Measurements from ENCODE around the gene AKAP12. TPM values are rescaled to one million over a fixed set of nuclear protein-coding genes. Genes with fewer than 3 reads are reported as not detected.
"Not testable (repeated sequence)": the region's sequence is repeated elsewhere in the genome, so short reads cannot be mapped to it uniquely, and the experiment has no call there.

AKAP12 gene
- polyA plus RNA-seq, 2 of the 4 experiments (the other 2 are of a cell fraction) = 32.1 to 192 TPM

DNA sequence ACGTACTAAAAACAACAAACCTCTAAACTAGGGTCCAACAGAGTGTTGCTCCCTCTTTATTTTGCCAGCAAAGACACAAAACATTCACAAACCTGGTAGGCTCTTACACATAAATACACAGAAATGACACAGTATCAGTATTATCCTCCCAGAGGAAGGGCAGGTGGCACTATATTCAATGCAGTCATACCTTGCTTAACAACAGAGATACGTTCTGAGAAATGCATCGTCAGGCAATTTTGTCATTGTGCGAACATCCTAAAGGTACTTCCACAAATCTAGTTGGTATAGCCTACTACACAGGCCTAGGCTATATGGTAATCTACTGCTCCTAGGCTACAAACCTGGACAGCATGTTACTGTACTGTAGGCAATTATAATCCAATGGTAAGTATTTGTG, 142.0 kb downstream of the AKAP12 start:
- FAIRE-seq = no peak
- TF ChIP-seq ZSCAN20 (CRISPR knock-in tag; IDR thresholded peaks at IDR 0.05) = no peak
- TF ChIP-seq MAFK (IDR thresholded peaks at IDR 0.05; ENCODE audit: partially characterized antibody) = peak; percentile 29
- Histone ChIP-seq H3K4me2 (no peak overlapping the region), H3K4me1 (no peaks in the 10 kb centered on the region), H3K27ac (no peak overlapping the region), H3K9me3 (no peaks in the 10 kb centered on the region), H3K4me3 (no peak overlapping the region)
- ATAC-seq = no peak
- ChIA-PET CTCF (no interaction called here), POLR2A (no interaction called here)
- 90% methylated on average over 4 of the region's 4 CpGs for WGBS (ENCODE audit: missing lambda C conversion rate)
- DNase-seq (ENCODE audit: low read depth in 1 of 2, low spot score in 1 of 2) = no peak

DNA sequence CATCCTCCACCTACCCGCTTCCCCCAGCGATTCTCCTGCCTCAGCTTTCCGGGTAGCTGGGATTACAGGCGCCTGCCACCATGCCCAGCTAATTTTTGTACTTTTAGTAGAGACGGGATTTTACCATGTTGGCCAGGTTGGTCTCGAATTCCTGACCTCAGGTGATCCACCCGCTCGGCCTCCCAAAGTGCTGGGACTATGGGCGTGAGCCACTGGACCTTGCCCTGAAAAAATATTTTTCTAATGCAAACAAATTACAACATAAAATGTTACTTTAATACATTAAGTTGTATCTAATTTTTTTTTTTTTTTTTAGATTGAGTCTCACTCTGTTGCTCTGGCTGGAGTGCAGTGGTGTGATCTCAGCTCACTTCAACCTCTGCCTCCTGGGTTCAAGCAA, 142.9 kb downstream of the AKAP12 start:
- FAIRE-seq; H3K9me3 ChIP-seq; ATAC-seq; DNase-seq (ENCODE audit: low read depth in 1 of 2, low spot score in 1 of 2); POLR2A ChIA-PET; H3K4me1 ChIP-seq; H3K27ac ChIP-seq; H3K4me2 ChIP-seq; H3K4me3 ChIP-seq: not testable (repeated sequence)
- WGBS (ENCODE audit: missing lambda C conversion rate) = 98% methylated on average over 9 of the region's 9 CpGs
- CTCF ChIA-PET = interaction anchor here (1.4 kb wide), 1 partner anchor 13 kb away, joined by 4 read pairs; no protein-coding TSS in a partner anchor

- ATAC-seq = no peak
- ChIA-PET POLR2A (no interaction called here), CTCF (interaction anchor here (1.4 kb wide), 1 partner anchor 14 kb away, joined by 4 read pairs; no protein-coding TSS in a partner anchor)
- Histone ChIP-seq H3K4me2 (no peak overlapping the region), H3K4me1 (peaks cover 18% of the 10 kb centered on the region; the same call in 2 of the 3 replicates), H3K27ac (no peak overlapping the region), H3K4me3 (no peak overlapping the region), H3K9me3 (no peaks in the 10 kb centered on the region)
- DNase-seq (ENCODE audit: low read depth in 1 of 2, low spot score in 1 of 2) = no peak
- TF ChIP-seq, protein P1, sequence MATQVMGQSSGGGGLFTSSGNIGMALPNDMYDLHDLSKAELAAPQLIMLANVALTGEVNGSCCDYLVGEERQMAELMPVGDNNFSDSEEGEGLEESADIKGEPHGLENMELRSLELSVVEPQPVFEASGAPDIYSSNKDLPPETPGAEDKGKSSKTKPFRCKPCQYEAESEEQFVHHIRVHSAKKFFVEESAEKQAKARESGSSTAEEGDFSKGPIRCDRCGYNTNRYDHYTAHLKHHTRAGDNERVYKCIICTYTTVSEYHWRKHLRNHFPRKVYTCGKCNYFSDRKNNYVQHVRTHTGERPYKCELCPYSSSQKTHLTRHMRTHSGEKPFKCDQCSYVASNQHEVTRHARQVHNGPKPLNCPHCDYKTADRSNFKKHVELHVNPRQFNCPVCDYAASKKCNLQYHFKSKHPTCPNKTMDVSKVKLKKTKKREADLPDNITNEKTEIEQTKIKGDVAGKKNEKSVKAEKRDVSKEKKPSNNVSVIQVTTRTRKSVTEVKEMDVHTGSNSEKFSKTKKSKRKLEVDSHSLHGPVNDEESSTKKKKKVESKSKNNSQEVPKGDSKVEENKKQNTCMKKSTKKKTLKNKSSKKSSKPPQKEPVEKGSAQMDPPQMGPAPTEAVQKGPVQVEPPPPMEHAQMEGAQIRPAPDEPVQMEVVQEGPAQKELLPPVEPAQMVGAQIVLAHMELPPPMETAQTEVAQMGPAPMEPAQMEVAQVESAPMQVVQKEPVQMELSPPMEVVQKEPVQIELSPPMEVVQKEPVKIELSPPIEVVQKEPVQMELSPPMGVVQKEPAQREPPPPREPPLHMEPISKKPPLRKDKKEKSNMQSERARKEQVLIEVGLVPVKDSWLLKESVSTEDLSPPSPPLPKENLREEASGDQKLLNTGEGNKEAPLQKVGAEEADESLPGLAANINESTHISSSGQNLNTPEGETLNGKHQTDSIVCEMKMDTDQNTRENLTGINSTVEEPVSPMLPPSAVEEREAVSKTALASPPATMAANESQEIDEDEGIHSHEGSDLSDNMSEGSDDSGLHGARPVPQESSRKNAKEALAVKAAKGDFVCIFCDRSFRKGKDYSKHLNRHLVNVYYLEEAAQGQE (IDR thresholded peaks at IDR 0.05) = no peak
- TF ChIP-seq CEBPB (IDR thresholded peaks at IDR 0.05) (no peak), RNF2 (IDR thresholded peaks at IDR 0.05; ENCODE audit: borderline replicate concordance, low read depth) (no peak), MYC (IDR thresholded peaks at IDR 0.05; ENCODE audit: borderline replicate concordance, low read length) (no peak), TFCP2L1 (CRISPR knock-in tag; IDR thresholded peaks at IDR 0.05) (no peak), GATA3 (IDR thresholded peaks at IDR 0.05; ENCODE audit: borderline replicate concordance) (no peak), CBX8 (IDR thresholded peaks at IDR 0.05) (no peak), NPAS2 (CRISPR knock-in tag; IDR thresholded peaks at IDR 0.05; ENCODE audit: borderline replicate concordance) (no peak)
- WGBS (ENCODE audit: missing lambda C conversion rate) = 88% methylated on average over 5 of the region's 5 CpGs
- no peak for FAIRE-seq
These were observed 144.4 kb downstream of the AKAP12 start for GRCh38 chr6:151384151-151384550.

- CTCF ChIA-PET = no interaction called here
- ATAC-seq (no peak), FAIRE-seq (no peak), DNase-seq (ENCODE audit: low read depth in 1 of 2, low spot score in 1 of 2) (no peak)
- Histone ChIP-seq H3K9me3 (no peaks in the 10 kb centered on the region), H3K4me3 (no peak overlapping the region), H3K27ac (no peak overlapping the region), H3K4me2 (no peak overlapping the region), H3K4me1 (peaks cover 18% of the 10 kb centered on the region; the same call in 2 of the 3 replicates)
- 88% methylated on average over 1 of the region's 1 CpG for WGBS (ENCODE audit: missing lambda C conversion rate)
- POLR2A ChIA-PET = interaction anchor here (0.6 kb wide), 1 partner anchor 18 kb away, joined by 3 read pairs; no protein-coding TSS in a partner anchor
- TF ChIP-seq ESRRA (IDR thresholded peaks at IDR 0.05; ENCODE audit: borderline replicate concordance, low read length) (no peak), CHD4 (IDR thresholded peaks at IDR 0.05; ENCODE audit: borderline replicate concordance) (no peak), RCOR1 (IDR thresholded peaks at IDR 0.05; ENCODE audit: low read depth, low read length) (no peak), FOSL2 (IDR thresholded peaks at IDR 0.05) (no peak), FOSL2 (CRISPR knock-in tag; IDR thresholded peaks at IDR 0.05) (no peak), RNF2 (IDR thresholded peaks at IDR 0.05; ENCODE audit: borderline replicate concordance, low read depth) (no peak), ELK1 (IDR thresholded peaks at IDR 0.05; ENCODE audit: low read depth, low read length) (no peak), SMC3 (IDR thresholded peaks at IDR 0.05) (no peak), JUNB (IDR thresholded peaks at IDR 0.05) (no peak), FOXS1 (CRISPR knock-in tag; IDR thresholded peaks at IDR 0.05) (no peak), KDM1A (IDR thresholded peaks at IDR 0.05; ENCODE audit: low read depth) (no peak)
These were observed 145.4 kb downstream of the AKAP12 start for GRCh38 chr6:151385177-151385576.
